H9 (cell line): ENCODE measurements around the gene LFNG. TPM values are rescaled to one million over a fixed set of nuclear protein-coding genes. Genes with fewer than 3 reads are reported as not detected.

Experiments used
- DNase-seq: peaks from one replicate; pipeline ENCODE4 v3.0.0-alpha.2; 2017
- H2AFZ ChIP-seq: one replicate; pipeline ENCODE4 v1.6.1; 2013; ENCODE audit warnings: mild to moderate bottlenecking, low read length, control low read depth, moderate library complexity
- H2AK5ac ChIP-seq: 2 replicates; pipeline ENCODE4 v1.6.1; 2013; ENCODE audit warnings: low read length, control low read depth, mixed read lengths; ENCODE audit not compliant: insufficient read length
- H2BK120ac ChIP-seq: one replicate; pipeline ENCODE4 v1.6.1; 2013; ENCODE audit warnings: low read depth, mild to moderate bottlenecking, low read length, control low read depth, inconsistent platforms; ENCODE audit not compliant: poor library complexity, severe bottlenecking
- H2BK12ac ChIP-seq: 2 replicates; pipeline ENCODE4 v1.6.1; 2013; ENCODE audit warnings: low read length, control low read depth, mixed read lengths, low read depth; ENCODE audit not compliant: insufficient read length
- H2BK15ac ChIP-seq: 2 replicates; pipeline ENCODE4 v1.6.1; 2013; ENCODE audit warnings: low read depth, low read length, control low read depth
- H2BK20ac ChIP-seq: one replicate; pipeline ENCODE4 v1.6.1; 2013; ENCODE audit warnings: low read depth, mild to moderate bottlenecking, low read length, control low read depth, inconsistent platforms; ENCODE audit not compliant: poor library complexity, severe bottlenecking
- H2BK5ac ChIP-seq: 2 replicates; pipeline ENCODE4 v1.6.1; 2013; ENCODE audit warnings: low read length, control low read depth, mixed read lengths; ENCODE audit not compliant: insufficient read length
- H3K14ac ChIP-seq: 2 replicates; pipeline ENCODE4 v1.6.1; 2013; ENCODE audit warnings: low read length, control low read depth; ENCODE audit not compliant: insufficient read depth
- H3K18ac ChIP-seq: 2 replicates; pipeline ENCODE4 v1.6.1; 2013; ENCODE audit warnings: low read depth, mild to moderate bottlenecking, mixed read lengths, low read length, control low read depth; ENCODE audit not compliant: insufficient read length
- H3K23ac ChIP-seq: 2 replicates; pipeline ENCODE4 v1.6.1; 2013; ENCODE audit warnings: low read length, control low read depth, mixed read lengths, low read depth; ENCODE audit not compliant: insufficient read length
- H3K23me2 ChIP-seq: 2 replicates; pipeline ENCODE4 v1.6.1; 2013; ENCODE audit warnings: low read depth, mild to moderate bottlenecking, mixed read lengths, low read length, control low read depth; ENCODE audit not compliant: insufficient read length, poor library complexity, severe bottlenecking
- H3K27ac ChIP-seq: 2 replicates; pipeline ENCODE4 v1.5.1; 2013; ENCODE audit warnings: low read length, control low read depth, mixed read lengths, low read depth; ENCODE audit not compliant: insufficient read length
- H3K27me3 ChIP-seq: 2 replicates; pipeline ENCODE4 v1.6.1; 2013; ENCODE audit warnings: low read length, control low read depth, inconsistent platforms; ENCODE audit not compliant: insufficient read depth
- H3K4ac ChIP-seq: 2 replicates; pipeline ENCODE4 v1.6.1; 2013; ENCODE audit warnings: low read depth, mild to moderate bottlenecking, control low read depth, inconsistent platforms, low read length, moderate library complexity
- H3K4me1 ChIP-seq: 2 replicates; pipeline ENCODE4 v1.6.1; 2013; ENCODE audit warnings: low read length, control low read depth, inconsistent platforms; ENCODE audit not compliant: insufficient read depth
- H3K4me2 ChIP-seq: 2 replicates; pipeline ENCODE4 v1.6.1; 2013; ENCODE audit warnings: low read length, control low read depth, mixed read lengths; ENCODE audit not compliant: insufficient read length, insufficient read depth
- H3K56ac ChIP-seq: 2 replicates; pipeline ENCODE4 v1.6.1; 2013; ENCODE audit warnings: low read depth, mild to moderate bottlenecking, mixed read lengths, low read length, control low read depth; ENCODE audit not compliant: insufficient read length
- H3K79me1 ChIP-seq: 2 replicates; pipeline ENCODE4 v1.6.1; 2013; ENCODE audit warnings: low read depth, mild to moderate bottlenecking, moderate library complexity, low read length, control low read depth, inconsistent platforms; ENCODE audit not compliant: insufficient read depth, poor library complexity, severe bottlenecking
- H3K79me2 ChIP-seq: 2 replicates; pipeline ENCODE4 v1.6.1; 2013; ENCODE audit warnings: low read length, control low read depth, inconsistent platforms; ENCODE audit not compliant: insufficient read depth
- H3K9ac ChIP-seq: 2 replicates; pipeline ENCODE4 v1.6.1; 2013; ENCODE audit warnings: low read length, control low read depth, mixed read lengths; ENCODE audit not compliant: insufficient read length; ENCODE audit errors: extremely low read depth
- H3K9me3 ChIP-seq: one replicate; pipeline ENCODE4 v1.6.1; 2013; ENCODE audit warnings: low read depth, low read length, inconsistent platforms; ENCODE audit not compliant: control insufficient read depth
- H3T11ph ChIP-seq: one replicate; pipeline ENCODE4 v1.6.1; 2013; ENCODE audit warnings: mild to moderate bottlenecking, low read length, control low read depth, inconsistent platforms
- H4K20me1 ChIP-seq: one replicate; pipeline ENCODE4 v1.6.1; 2013; ENCODE audit not compliant: control insufficient read depth, insufficient read length, insufficient read depth
- H4K5ac ChIP-seq: 2 replicates; pipeline ENCODE4 v1.6.1; 2013; ENCODE audit warnings: low read depth, mild to moderate bottlenecking, mixed read lengths, low read length, control low read depth; ENCODE audit not compliant: insufficient read length
- H4K8ac ChIP-seq: replicated peaks from 2 replicates; pipeline ENCODE4 v1.6.1; 2013; ENCODE audit warnings: low read length, control low read depth, mixed read lengths, low read depth; ENCODE audit not compliant: insufficient read length
- H4K91ac ChIP-seq: 2 replicates; pipeline ENCODE4 v1.6.1; 2013; ENCODE audit warnings: low read depth, mild to moderate bottlenecking, moderate library complexity, mixed read lengths, low read length, control low read depth; ENCODE audit not compliant: insufficient read length
- H3K27ac Mint-ChIP-seq, 3 experiments: 2 replicates in 2 of 3; 3 replicates in 1 of 3; pipeline ENCODE4 v1.8.0; 2020 to 2021; ENCODE audit warnings: mixed read lengths in 3 of 3, mild to moderate bottlenecking in 1 of 3, moderate library complexity in 1 of 3
- H3K27me3 Mint-ChIP-seq: 2 replicates; pipeline ENCODE4 v1.8.0; 2021; ENCODE audit warnings: low read depth, mild to moderate bottlenecking, moderate library complexity, mixed read lengths
- H3K36me3 Mint-ChIP-seq, 3 experiments: 2 replicates in 2 of 3; 3 replicates in 1 of 3; pipeline ENCODE4 v1.8.0; 2020 to 2021; ENCODE audit warnings: low read depth in 3 of 3, mixed read lengths in 3 of 3; ENCODE audit not compliant: insufficient read depth in 1 of 3
- H3K4me1 Mint-ChIP-seq, 2 experiments: 2 replicates each; pipeline ENCODE4 v1.8.0; 2020; ENCODE audit warnings: mixed read lengths in 2 of 2
- H3K4me3 Mint-ChIP-seq, 2 experiments: 2 replicates in 1 of 2; 3 replicates in 1 of 2; pipeline ENCODE4 v1.8.0; 2020 to 2021; ENCODE audit warnings: mild to moderate bottlenecking in 2 of 2, mixed read lengths in 2 of 2, moderate library complexity in 1 of 2
- H3K9me3 Mint-ChIP-seq, 2 experiments: 2 replicates in 1 of 2; 3 replicates in 1 of 2; pipeline ENCODE4 v1.8.0; 2020; ENCODE audit warnings: mild to moderate bottlenecking in 2 of 2, mixed read lengths in 2 of 2, moderate library complexity in 1 of 2
- CTCF ChIP-seq: fragments of 200-600 bp; sonication (generic); conservative IDR thresholded peaks from 3 replicates; pipeline ENCODE4 v1.8.0; 2021; ENCODE audit warnings: antibody characterized with exemption, mild to moderate bottlenecking
- WGBS: extraction: QIAGEN DNeasy Blood & Tissue Kit; methylation state at CpG from one replicate; pipeline ENCODE4 v1.1.7; 2013; ENCODE audit warnings: missing lambda C conversion rate, low lambda C conversion rate, mixed read lengths; ENCODE audit not compliant: insufficient read length; ENCODE audit errors: extremely low coverage; 5-methylcytosine and 5-hydroxymethylcytosine counted together
- total RNA-seq: library from RNA; stranded (reverse); gene quantifications from 2 replicates; pipeline ENCODE4 v1.2.1, GENCODE V29; 2021

LFNG gene
- total RNA-seq, 1 experiment from 2014 or later, result 52.9 TPM

DNA sequence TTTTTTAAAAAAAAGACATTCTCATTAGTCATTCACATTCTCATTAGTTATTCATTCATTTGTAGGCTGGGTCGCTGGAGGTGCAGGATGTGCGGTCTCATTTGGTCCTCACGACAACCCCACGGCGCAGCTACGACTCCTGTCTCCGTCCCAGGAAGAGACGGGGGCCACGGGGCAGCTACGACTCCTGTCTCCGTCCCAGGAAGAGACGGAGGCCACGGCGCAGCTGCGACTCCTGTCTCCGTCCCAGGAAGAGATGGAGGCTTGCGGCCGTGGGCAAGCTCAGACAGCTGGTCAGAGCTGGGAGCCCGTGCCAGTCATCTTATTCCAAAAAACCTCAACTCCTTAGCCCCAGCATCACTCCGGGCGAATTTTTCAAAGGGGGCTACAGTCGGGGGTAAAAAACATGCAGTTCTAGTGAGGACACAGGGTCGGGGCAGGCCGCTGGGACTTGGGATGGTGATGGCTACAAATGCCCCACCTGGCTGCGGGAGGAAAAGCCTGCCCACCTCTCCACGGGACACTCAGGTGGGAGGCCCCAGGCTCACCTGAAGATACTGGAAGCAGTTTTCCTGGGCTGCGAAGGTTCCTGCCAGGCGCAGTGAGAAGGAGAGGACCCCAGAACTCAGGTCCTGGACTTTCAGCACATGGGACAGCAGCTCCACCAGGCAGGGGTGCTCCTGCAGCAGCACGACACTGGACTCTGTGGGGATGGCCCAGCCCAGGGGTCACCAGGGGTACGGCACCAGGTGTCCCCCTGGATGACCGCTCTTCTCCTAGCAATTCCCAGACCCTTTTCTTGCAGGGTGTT, 27.4 kb downstream of the LFNG start:
- no peak overlapping the region for H2BK12ac ChIP-seq
- no peak overlapping the region for H2BK5ac ChIP-seq
- no peak overlapping the region for H3K18ac ChIP-seq
- peak overlapping the region in 2 of 3 experiments; percentile 40 to 70; a peak in 1 of 7 replicates for H3K27ac Mint-ChIP-seq
- H3T11ph ChIP-seq, result no peak overlapping the region
- no peak overlapping the region for H3K56ac ChIP-seq
- H3K79me2 ChIP-seq, result no peaks in the 10 kb centered on the region
- no peak overlapping the region for H4K91ac ChIP-seq
- H2BK20ac ChIP-seq, result no peak overlapping the region
- no peaks in the 10 kb centered on the region for H3K4me1 ChIP-seq
- H3K23ac ChIP-seq, result no peak overlapping the region
- H3K23me2 ChIP-seq, result no peaks in the 10 kb centered on the region
- H3K27ac ChIP-seq, result no peak overlapping the region
- no peak overlapping the region for H3K9ac ChIP-seq
- no peaks in the 10 kb centered on the region for H3K9me3 ChIP-seq
- no peak overlapping the region for H3K4me2 ChIP-seq
- no peaks in the 10 kb centered on the region for H3K9me3 Mint-ChIP-seq
- H3K4ac ChIP-seq, result no peak overlapping the region
- H3K4me1 Mint-ChIP-seq, result no peaks in the 10 kb centered on the region
- no peak overlapping the region for H2AK5ac ChIP-seq
- no peak overlapping the region for H3K4me3 Mint-ChIP-seq
- no peak overlapping the region for H2BK120ac ChIP-seq
- H3K79me1 ChIP-seq, result no peaks in the 10 kb centered on the region
- peaks cover 20 to 70% (median 67%) of the 10 kb centered on the region in 3 experiments for H3K36me3 Mint-ChIP-seq
- no peaks in the 10 kb centered on the region for H4K20me1 ChIP-seq
- no peak overlapping the region for H2AFZ ChIP-seq
- H3K14ac ChIP-seq, result no peak overlapping the region
- no peak overlapping the region for H4K5ac ChIP-seq
- WGBS, result no CpG with 5 or more reads among the region's 31 CpGs
- H3K27me3 Mint-ChIP-seq, result no peaks in the 10 kb centered on the region
- H4K8ac ChIP-seq, result no peak overlapping the region
- TF ChIP-seq CTCF, result no peak
- H2BK15ac ChIP-seq, result no peak overlapping the region
- H3K27me3 ChIP-seq, result no peaks in the 10 kb centered on the region
- DNase-seq, result no peak
